ENCODE data around the gene CHCHD5. TPM values are rescaled to one million over a fixed set of nuclear protein-coding genes. Genes with fewer than 3 reads are reported as not detected.
A peak's percentile ranks its signal among the peaks of the same experiment; 100 is the strongest.

CHCHD5 gene
- total RNA-seq, 1 experiment from 2014 or later, result 22.4 TPM

GRCh38 chr2:112623913-112624777 lies 39.7 kb downstream of the CHCHD5 start:
- DNase-seq (ENCODE audit: low read depth), result peak; percentile 77

DNA sequence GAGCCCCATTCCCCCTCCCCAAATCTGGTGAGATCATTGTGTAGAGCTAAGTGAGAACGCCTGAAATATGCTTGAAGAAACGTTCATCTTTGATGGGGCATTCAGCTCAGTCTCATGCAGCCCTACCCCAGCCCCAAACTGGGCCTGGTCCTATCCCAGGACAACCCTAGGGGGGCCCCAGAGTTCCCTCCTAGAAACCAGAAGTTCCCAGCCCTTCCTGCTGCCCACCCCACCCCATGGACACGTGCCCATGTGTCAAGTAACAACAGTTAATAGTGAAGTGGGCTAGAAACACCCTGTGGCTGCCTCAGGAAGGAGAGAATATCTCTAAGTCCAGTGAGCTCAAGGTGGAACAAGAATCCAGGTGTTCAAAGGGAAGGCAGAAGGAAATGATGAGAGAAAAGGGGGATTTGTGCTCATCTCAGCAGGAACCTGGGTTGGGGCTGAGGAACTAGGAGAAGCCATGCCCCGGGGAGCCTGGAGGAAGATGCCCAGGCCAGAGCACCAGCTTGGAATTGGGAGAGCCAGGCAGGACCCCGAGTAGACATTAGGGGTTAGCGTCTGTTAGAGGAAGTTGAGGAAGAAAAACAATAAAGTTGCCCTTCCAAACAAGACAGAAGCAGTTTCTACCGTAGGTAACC lies 41.2 kb downstream of the CHCHD5 start:
- DNase-seq (ENCODE audit: low read depth), result no peak

DNA sequence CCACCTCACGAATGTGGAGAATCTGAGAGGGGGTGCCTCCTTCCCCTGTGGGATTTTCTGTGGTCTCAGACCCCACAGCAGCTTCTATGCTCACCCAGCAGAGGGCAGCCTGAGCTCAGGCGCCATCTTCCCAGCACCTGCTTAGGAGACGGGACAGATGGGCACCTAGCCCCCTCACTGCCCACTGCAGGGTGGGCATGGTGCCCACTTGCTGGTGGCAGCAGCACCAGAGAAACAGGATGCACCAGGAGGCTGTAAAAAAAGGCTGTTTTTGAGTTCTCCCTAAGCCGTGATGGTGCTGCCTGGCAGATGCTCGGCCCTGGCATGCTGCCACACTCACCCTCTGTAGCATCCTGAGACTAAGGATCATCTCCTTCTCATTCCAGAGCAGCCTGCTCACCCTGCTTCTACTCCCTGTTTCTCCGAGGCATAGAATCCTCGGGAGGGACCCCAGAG lies 42.2 kb downstream of the CHCHD5 start:
- DNase-seq (ENCODE audit: low read depth), result peak; percentile 79

DNA sequence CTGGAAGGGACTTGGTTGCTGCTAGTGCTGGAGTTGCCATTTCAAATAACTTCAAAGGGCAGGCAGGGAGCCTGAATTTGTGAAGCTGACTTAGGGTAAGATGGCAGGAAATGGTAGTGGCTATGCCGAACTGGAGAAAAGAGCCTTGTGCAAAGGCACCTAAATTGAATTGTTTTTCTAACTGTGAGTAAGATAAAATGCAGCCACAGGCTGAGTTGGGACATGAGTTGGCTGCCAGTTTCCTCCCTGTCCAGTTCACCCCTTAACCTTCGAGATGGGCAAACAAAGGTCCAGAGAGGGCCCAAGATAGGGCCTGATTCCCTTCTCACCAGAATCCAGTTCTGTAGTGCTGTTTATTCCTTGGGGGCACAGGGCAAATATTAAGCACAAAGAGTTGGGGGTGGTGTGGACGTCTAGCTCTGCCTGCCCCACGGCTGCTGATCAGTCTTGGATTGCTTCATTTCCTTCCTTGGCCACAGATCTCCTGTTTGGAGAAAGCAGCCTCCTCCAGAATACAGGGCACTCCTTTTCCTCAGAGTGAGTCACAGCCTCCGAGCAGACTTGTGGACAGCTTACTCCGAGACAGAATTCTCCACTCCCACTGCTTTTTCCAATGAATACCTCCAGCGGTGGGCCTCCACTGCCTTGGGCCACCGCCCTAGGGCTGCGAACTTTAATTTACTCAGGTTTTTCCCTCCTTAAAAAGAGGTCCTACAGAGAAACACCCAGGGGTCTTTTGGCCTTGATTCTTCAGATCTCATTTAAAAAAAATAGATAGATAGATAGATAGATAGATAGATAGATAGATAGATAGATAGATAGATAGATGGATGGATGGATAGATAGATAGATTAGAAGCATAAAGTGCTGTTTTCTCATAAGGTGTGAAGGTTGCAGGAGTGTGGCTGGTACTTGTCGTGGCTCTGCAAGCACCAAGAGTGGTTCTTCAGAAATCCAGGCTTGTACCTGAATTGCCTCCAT lies 42.9 kb downstream of the CHCHD5 start:
- DNase-seq (ENCODE audit: low read depth), result peak; percentile 96

DNA sequence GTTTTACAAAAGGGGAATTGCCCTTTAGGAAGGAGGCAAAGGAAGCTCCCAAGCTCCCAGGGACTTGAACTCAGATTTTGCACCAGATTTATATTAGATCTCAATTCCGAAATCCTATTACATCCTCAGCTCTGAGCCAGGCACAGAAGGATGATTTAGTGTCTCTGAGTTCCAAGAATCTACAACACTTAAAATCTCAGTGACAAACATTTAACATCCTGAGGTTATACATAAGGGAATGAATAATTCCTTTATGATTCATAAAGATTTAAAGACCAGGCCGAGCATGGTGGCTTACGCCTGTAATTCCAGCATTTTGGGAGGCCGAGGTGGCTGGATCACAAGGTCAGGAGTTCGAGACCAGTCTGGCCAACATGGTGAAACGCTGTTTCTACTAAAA lies 44.8 kb downstream of the CHCHD5 start:
- DNase-seq (ENCODE audit: low read depth), result no peak

DNA sequence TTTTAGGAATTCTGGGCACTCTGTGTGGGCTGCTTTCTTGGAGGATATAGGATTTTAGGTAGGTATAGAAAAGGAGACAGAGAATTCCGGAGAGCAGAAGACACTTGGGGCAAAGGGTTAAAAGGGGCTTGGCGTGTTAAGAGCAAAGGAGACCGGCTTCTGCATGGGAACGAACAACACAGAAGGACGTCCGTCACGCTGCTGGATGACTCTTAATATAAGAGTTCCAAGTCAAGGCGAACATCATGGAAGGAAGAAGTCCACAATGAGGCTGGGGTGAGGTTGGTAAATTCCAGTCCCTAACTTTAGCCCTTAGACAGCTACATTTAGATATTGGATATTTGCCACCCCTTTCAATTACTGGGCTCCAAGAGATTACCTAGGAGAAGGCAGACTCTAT lies 45.4 kb downstream of the CHCHD5 start:
- no peak for DNase-seq (ENCODE audit: low read depth)

GRCh38 chr2:112630268-112630667 lies 45.9 kb downstream of the CHCHD5 start:
- DNase-seq (ENCODE audit: low read depth), result no peak

GRCh38 chr2:112633708-112634107 lies 49.3 kb downstream of the CHCHD5 start:
- DNase-seq (ENCODE audit: low read depth), result no peak

DNA sequence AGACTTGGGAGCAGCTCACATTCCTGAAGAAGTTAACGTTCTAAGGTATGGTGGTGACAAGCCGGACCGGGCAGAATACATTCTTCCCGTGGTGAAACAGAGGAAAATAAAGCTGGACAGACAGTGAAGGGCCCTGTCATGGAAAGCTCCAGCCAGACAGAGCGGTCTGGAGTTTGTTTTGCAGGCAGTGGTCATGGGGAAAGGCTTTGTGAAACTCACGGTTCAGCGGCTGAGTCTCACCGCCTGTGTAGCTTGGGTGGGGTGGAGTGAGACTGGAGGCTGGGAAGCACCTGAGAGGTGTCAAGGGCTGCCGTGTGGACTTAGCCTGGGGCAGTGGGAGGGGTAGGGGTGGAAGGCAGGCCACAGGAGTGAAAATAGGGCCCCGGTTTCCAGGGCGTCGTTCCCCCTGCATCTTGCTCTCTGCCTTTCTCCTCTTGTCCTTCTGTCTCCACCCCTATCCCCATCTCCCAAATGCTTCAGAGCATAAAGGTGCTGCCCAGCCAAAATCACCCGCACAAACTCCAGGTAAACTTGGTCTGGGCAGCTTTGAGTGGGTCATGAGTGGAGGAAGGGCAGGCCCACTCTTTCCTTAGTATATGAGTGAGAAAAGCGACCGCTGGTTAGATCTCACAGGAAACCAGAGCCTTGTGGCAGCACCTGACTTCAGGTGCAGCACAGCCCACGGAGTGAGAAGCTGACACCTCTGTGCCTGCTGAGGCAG lies 49.9 kb downstream of the CHCHD5 start:
- no peak for DNase-seq (ENCODE audit: low read depth)

DNA sequence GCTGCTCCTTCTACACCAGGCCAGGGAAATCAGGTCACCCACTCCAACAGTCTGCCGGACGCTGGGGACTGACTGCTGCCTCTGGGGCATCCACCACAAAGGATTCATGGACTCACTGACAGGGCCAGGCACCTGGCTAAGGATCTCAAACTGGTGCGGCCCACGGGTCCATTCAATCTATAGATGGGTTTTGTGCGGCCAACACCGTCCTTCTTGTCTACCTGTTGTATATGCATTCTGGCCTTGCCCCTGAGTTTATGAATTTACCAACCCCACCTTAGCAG lies 50.4 kb downstream of the CHCHD5 start:
- no peak for DNase-seq (ENCODE audit: low read depth)

- no peak for DNase-seq (ENCODE audit: low read depth)
Measured at GRCh38 chr2:112636605-112637288, 52.3 kb downstream of the CHCHD5 start.

- DNase-seq (ENCODE audit: low read depth), result no peak
Measured at GRCh38 chr2:112637289-112637660, 52.9 kb downstream of the CHCHD5 start.

Other genes starting within 250 kb of the CHCHD5 start
- gene RGPD8, start 151.0 kb upstream of the CHCHD5 start, total RNA-seq (2014; rRNA removed), result 4.1 and 4.2 TPM in 2 replicates
- gene TTL, start 102.5 kb upstream of the CHCHD5 start, total RNA-seq (2014; rRNA removed), result 53.9 and 57.6 TPM in 2 replicates
- gene POLR1B, start 42.1 kb upstream of the CHCHD5 start, total RNA-seq (2014; rRNA removed), result 14.6 and 14.8 TPM in 2 replicates
- gene SLC20A1, start 61.3 kb downstream of the CHCHD5 start, total RNA-seq (2014; rRNA removed), result 172 and 186 TPM in 2 replicates
- gene NT5DC4, start 136.4 kb downstream of the CHCHD5 start, total RNA-seq (2014; rRNA removed), result not detected in 2 replicates
- gene CKAP2L, start 180.0 kb downstream of the CHCHD5 start, total RNA-seq (2014; rRNA removed), result 23.9 and 33.2 TPM in 2 replicates
- gene IL1A, start 199.9 kb downstream of the CHCHD5 start, total RNA-seq (2014; rRNA removed), result not detected in 2 replicates